Mesenchymal stem cell (in vitro differentiated cells and primary cell): ENCODE measurements around the gene ZEB2.

Experiments
- DNase-seq: peaks from one replicate; pipeline ENCODE4 v3.0.0-alpha.2; 2013
- H2AFZ ChIP-seq: one replicate; pipeline ENCODE4 v1.6.1; 2013; ENCODE audit warnings: low read depth, mild to moderate bottlenecking, control low read depth, inconsistent platforms, low read length, moderate library complexity
- H2AK5ac ChIP-seq: 2 replicates; pipeline ENCODE4 v1.6.1; 2013; ENCODE audit warnings: low read length, moderate library complexity, mild to moderate bottlenecking, inconsistent platforms; ENCODE audit not compliant: severe bottlenecking
- H2BK120ac ChIP-seq: one replicate; pipeline ENCODE4 v1.6.1; 2013; ENCODE audit warnings: low read depth, mild to moderate bottlenecking, inconsistent platforms, low read length, moderate library complexity
- H2BK12ac ChIP-seq, 2 experiments: one replicate each; pipeline ENCODE4 v1.6.1; 2013; ENCODE audit warnings: inconsistent platforms in 2 of 2, low read length in 2 of 2, mild to moderate bottlenecking in 2 of 2, moderate library complexity in 2 of 2, control low read depth in 1 of 2
- H2BK15ac ChIP-seq: one replicate; pipeline ENCODE4 v1.6.1; 2013; ENCODE audit warnings: mild to moderate bottlenecking, low read depth, inconsistent platforms; ENCODE audit not compliant: poor library complexity, severe bottlenecking
- H2BK5ac ChIP-seq: 2 replicates; pipeline ENCODE4 v1.6.1; 2013; ENCODE audit warnings: low read depth, mild to moderate bottlenecking, low read length, control low read depth, inconsistent platforms; ENCODE audit not compliant: poor library complexity, severe bottlenecking
- H3K14ac ChIP-seq, 2 experiments: one replicate each; pipeline ENCODE4 v1.6.1; 2013; ENCODE audit warnings: inconsistent platforms in 2 of 2, low read length in 2 of 2, control low read depth in 1 of 2, mild to moderate bottlenecking in 1 of 2, moderate library complexity in 1 of 2
- H3K18ac ChIP-seq, 2 experiments: one replicate each; pipeline ENCODE4 v1.6.1; 2013; ENCODE audit warnings: inconsistent platforms in 2 of 2, low read length in 2 of 2, control low read depth in 1 of 2, low read depth in 1 of 2, mild to moderate bottlenecking in 1 of 2
- H3K23ac ChIP-seq, 2 experiments: one replicate each; pipeline ENCODE4 v1.6.1; 2013; ENCODE audit warnings: inconsistent platforms in 2 of 2, low read length in 2 of 2, mild to moderate bottlenecking in 2 of 2, moderate library complexity in 2 of 2, control low read depth in 1 of 2
- H3K27ac ChIP-seq: 2 replicates; pipeline ENCODE4 v1.5.1; 2013; ENCODE audit warnings: mild to moderate bottlenecking, moderate library complexity, low read length, control low read depth, inconsistent platforms; ENCODE audit not compliant: poor library complexity, severe bottlenecking
- H3K27me3 ChIP-seq, 2 experiments: 2 replicates each; pipeline versions ENCODE4 v1.6.1 to v1.7.0; 2013; ENCODE audit warnings: low read length in 2 of 2, mild to moderate bottlenecking in 2 of 2, moderate library complexity in 2 of 2, control low read depth in 1 of 2, inconsistent platforms in 1 of 2; ENCODE audit not compliant: control insufficient read depth in 1 of 2, insufficient read depth in 1 of 2
- H3K36me3 ChIP-seq, 2 experiments: 2 replicates each; pipeline versions ENCODE4 v1.6.1 to v1.7.0; 2013; ENCODE audit warnings: low read length in 2 of 2, control low read depth in 1 of 2, inconsistent platforms in 1 of 2, low read depth in 1 of 2, mild to moderate bottlenecking in 1 of 2; ENCODE audit not compliant: insufficient read depth in 2 of 2, control insufficient read depth in 1 of 2
- H3K4ac ChIP-seq, 2 experiments: one replicate each; pipeline ENCODE4 v1.6.1; 2013; ENCODE audit warnings: inconsistent platforms in 2 of 2, low read length in 2 of 2, mild to moderate bottlenecking in 2 of 2, moderate library complexity in 2 of 2, control low read depth in 1 of 2, low read depth in 1 of 2
- H3K4me1 ChIP-seq: 2 replicates; pipeline ENCODE4 v1.6.1; 2013; ENCODE audit warnings: low read depth, low read length, control low read depth; ENCODE audit not compliant: control insufficient read depth, insufficient read depth
- H3K4me2 ChIP-seq: 2 replicates; pipeline ENCODE4 v1.6.1; 2013; ENCODE audit warnings: low read length, mild to moderate bottlenecking, inconsistent platforms; ENCODE audit not compliant: poor library complexity, severe bottlenecking
- H3K4me3 ChIP-seq, 2 experiments: 2 replicates each; pipeline versions ENCODE4 v1.5.1 to v1.7.0; 2013; ENCODE audit warnings: low read length in 2 of 2, mild to moderate bottlenecking in 2 of 2, control low read depth in 1 of 2, low read depth in 1 of 2; ENCODE audit not compliant: insufficient read depth in 1 of 2
- H3K79me1 ChIP-seq: replicated peaks from 2 replicates; pipeline ENCODE4 v1.6.1; 2013; ENCODE audit warnings: mild to moderate bottlenecking, control low read depth, low read length, inconsistent platforms; ENCODE audit not compliant: poor library complexity, severe bottlenecking
- H3K9ac ChIP-seq: 2 replicates; pipeline ENCODE4 v1.7.0; 2013; ENCODE audit warnings: mild to moderate bottlenecking, low read length, moderate library complexity
- H3K9me3 ChIP-seq: 2 replicates; pipeline ENCODE4 v1.7.0; 2013; ENCODE audit warnings: mild to moderate bottlenecking, low read length; ENCODE audit not compliant: control insufficient read depth
- H4K8ac ChIP-seq: one replicate; pipeline ENCODE4 v1.6.1; 2013; ENCODE audit warnings: inconsistent platforms, mild to moderate bottlenecking, low read length, moderate library complexity
- H4K91ac ChIP-seq: one replicate; pipeline ENCODE4 v1.6.1; 2013; ENCODE audit warnings: mild to moderate bottlenecking, low read length, inconsistent platforms
- WGBS: methylation state at CpG from one replicate; pipeline ENCODE4 v1.1.7; 2013; ENCODE audit warnings: mixed read lengths; 5-methylcytosine and 5-hydroxymethylcytosine counted together

The ZEB2 gene

DNA sequence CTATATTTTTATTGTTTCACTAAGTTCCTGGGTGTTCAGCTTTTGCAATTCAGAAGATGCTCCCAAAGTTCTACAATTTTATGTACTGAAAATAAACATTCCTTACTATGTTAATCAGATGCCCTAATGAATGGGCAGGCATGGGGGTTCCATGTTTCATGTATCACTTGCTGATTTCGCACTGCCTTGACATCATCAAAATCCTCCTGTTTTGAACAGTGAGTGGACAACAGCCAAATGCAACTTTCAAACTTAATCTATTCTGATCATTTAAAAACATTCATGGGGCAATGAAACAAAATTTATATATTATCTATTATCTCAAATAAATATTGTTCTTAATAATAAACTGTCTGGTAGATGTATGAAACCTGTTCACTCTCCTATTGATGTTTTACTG, 43.2 kb downstream of the ZEB2 start:
- Histone ChIP-seq H3K4me1 (peaks cover 19% of the 10 kb centered on the region), H3K18ac (no peak overlapping the region), H4K8ac (no peak overlapping the region), H2AFZ (no peak overlapping the region), H3K27ac (no peak overlapping the region), H2BK120ac (no peak overlapping the region), H3K9ac (no peak overlapping the region), H4K91ac (no peak overlapping the region), H2AK5ac (no peak overlapping the region), H3K4me2 (no peak overlapping the region), H3K4me3 (no peak overlapping the region), H3K4ac (no peak overlapping the region), H3K79me1 (peaks cover 9% of the 10 kb centered on the region), H2BK15ac (no peak overlapping the region), H3K27me3 (no peaks in the 10 kb centered on the region), H3K23ac (no peak overlapping the region), H3K9me3 (no peaks in the 10 kb centered on the region), H3K36me3 (peaks cover 0 to 36% of the 10 kb centered on the region in 2 experiments), H2BK12ac (no peak overlapping the region), H3K14ac (no peak overlapping the region), H2BK5ac (no peak overlapping the region)
- DNase-seq: no peak
- 100% methylated on average over 1 of the region's 1 CpG for WGBS

DNA sequence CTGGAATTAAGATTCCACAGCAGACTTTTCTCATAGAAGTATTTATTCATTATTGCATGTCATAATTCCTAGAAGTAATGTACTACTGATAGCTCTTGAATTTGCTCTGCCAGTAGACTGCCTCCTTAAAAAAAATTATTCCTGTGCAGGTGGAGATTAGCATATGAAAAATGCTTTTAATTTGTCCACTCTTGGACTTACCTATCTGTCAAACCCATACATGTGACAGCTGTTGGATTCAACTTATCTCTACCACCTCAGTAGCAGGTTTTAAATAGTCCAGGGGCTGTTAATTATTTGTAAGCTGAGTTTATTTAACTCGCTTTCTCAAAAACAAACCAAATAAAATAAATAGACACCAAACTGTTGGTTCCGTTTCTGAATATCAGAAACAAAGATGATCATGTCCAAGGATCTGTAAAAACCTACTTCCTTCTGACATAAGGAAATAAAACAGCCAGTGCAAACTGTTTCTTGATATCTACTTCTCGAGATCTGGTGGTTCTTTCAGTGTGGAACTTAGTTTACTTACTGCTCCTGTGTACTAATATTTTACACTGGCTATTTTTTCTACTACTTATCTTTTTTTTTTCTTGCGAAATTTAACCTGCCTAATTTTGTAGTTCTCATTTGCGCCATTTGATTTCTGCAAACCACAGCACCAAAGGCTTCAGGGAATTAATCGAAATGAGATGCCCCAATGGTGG, 44.2 kb downstream of the ZEB2 start:
- Histone ChIP-seq H3K27me3 (no peaks in the 10 kb centered on the region), H2BK120ac (no peak overlapping the region), H3K4ac (no peak overlapping the region), H3K4me3 (no peak overlapping the region), H4K8ac (no peak overlapping the region), H3K4me1 (peaks cover 17% of the 10 kb centered on the region), H3K79me1 (peaks cover 8% of the 10 kb centered on the region), H4K91ac (no peak overlapping the region), H2BK12ac (no peak overlapping the region), H3K18ac (no peak overlapping the region), H3K9ac (no peak overlapping the region), H3K23ac (no peak overlapping the region), H2BK5ac (no peak overlapping the region), H3K27ac (no peak overlapping the region), H2BK15ac (no peak overlapping the region), H2AK5ac (no peak overlapping the region), H2AFZ (no peak overlapping the region), H3K14ac (no peak overlapping the region), H3K4me2 (no peak overlapping the region), H3K36me3 (peaks cover 0 to 34% of the 10 kb centered on the region in 2 experiments), H3K9me3 (no peaks in the 10 kb centered on the region)
- WGBS: 98% methylated on average over 6 of the region's 6 CpGs
- DNase-seq: no peak

DNA sequence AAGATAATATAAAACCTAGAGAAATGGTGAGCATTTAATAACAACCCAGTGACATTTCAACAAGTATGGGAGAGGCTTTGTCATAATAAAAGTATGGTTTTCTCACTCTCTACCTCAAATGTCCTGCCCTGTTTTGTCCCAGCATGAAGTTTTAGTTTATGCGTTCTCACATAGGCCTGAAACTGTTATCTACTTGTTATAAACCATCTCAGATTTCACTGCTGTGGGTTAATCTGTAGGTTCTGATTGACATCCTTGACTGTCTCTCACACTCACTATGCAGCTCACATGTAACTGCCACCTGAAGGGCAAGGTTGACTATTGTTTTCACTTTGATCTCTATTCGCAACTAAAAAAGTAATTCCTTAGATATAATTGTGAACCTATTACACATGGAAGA, 44.9 kb downstream of the ZEB2 start:
- Histone ChIP-seq H3K14ac (no peak overlapping the region), H4K8ac (no peak overlapping the region), H2AFZ (no peak overlapping the region), H3K4ac (no peak overlapping the region), H3K9ac (no peak overlapping the region), H3K18ac (no peak overlapping the region), H3K79me1 (peaks cover 8% of the 10 kb centered on the region), H2BK5ac (no peak overlapping the region), H2BK15ac (no peak overlapping the region), H2BK120ac (no peak overlapping the region), H3K4me3 (no peak overlapping the region), H2AK5ac (no peak overlapping the region), H3K27ac (no peak overlapping the region), H2BK12ac (no peak overlapping the region), H3K27me3 (no peaks in the 10 kb centered on the region), H3K23ac (no peak overlapping the region), H3K4me1 (peaks cover 17% of the 10 kb centered on the region), H4K91ac (no peak overlapping the region), H3K4me2 (no peak overlapping the region), H3K36me3 (peaks cover 0 to 34% of the 10 kb centered on the region in 2 experiments), H3K9me3 (no peaks in the 10 kb centered on the region)
- 50% methylated on average over 1 of the region's 2 CpGs for WGBS
- DNase-seq: no peak

DNA sequence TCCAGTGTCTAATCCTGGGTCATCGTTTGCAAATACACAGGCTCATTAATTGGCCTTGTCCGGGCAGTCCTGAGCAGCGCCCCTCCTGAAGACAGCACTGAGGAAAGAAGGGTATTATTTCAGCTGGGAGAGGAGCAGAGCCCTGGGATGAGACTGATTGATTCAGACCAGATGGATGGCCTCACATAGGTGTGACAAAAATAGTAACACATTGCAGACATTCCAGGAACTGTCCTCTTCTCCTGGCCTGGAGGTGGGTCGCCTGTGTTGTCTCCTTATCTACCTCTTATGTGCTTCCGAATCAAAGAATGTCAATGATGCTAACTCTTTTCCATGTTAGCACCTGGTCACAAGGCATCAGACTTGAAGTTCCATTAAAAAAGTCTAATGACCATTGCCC, 45.9 kb downstream of the ZEB2 start:
- DNase-seq: no peak
- Histone ChIP-seq H3K9me3 (no peaks in the 10 kb centered on the region), H4K8ac (no peak overlapping the region), H2AFZ (no peak overlapping the region), H3K4me1 (peaks cover 11% of the 10 kb centered on the region), H3K18ac (no peak overlapping the region), H3K4ac (no peak overlapping the region), H3K4me3 (no peak overlapping the region), H2AK5ac (no peak overlapping the region), H3K79me1 (peaks cover 8% of the 10 kb centered on the region), H2BK5ac (no peak overlapping the region), H3K27me3 (no peaks in the 10 kb centered on the region), H3K23ac (no peak overlapping the region), H3K36me3 (peaks cover 0 to 34% of the 10 kb centered on the region in 2 experiments), H3K14ac (no peak overlapping the region), H2BK15ac (no peak overlapping the region), H2BK12ac (no peak overlapping the region), H3K4me2 (no peak overlapping the region), H2BK120ac (no peak overlapping the region), H3K27ac (peak overlapping the region; percentile 29), H4K91ac (no peak overlapping the region), H3K9ac (no peak overlapping the region)
- WGBS: 79% methylated on average over 5 of the region's 5 CpGs
